ENCODE results near the gene KLF11. TPM values are rescaled to one million over a fixed set of nuclear protein-coding genes. Genes with fewer than 3 reads are reported as not detected.
A peak's percentile ranks its signal among the peaks of the same experiment; 100 is the strongest.

The KLF11 gene
- total RNA-seq, 2 experiments from 2014 or later = 26.7 to 29.6 TPM

DNA sequence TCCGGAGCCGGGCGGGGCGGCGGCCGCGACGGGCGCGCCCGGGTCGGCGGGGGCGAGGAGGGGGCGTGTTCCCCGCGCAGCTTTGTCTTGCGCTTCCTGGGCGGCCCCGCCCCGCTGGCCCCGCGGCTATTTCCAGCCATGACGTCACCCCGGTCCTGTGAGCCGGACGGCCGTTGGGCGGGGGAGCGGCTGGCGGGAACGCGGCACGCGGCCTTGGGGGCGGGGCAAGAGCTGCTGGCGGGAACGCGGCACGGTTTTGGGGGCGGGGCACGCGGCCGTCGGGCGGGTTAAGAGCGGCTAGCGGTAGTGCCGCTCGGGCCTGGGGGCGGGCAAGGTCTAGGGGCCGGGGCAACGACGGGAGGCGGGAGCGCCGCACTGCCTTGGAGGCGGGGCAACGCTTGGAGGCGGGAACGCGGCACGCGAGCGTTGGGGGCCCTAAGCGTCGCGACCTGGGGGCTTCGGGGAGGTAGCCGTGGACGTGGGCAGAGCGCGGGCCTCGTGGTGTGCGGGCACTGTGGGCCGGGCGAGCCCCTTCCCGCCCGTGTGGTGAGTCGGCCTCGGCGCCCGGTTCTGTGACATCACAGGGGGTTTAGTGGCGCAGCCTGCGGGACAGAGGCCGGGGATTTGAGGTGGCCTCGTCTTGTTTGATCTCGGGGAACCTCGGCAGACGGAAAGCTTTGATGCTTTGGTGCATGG is 704 bp downstream of the KLF11 start:
- H3K9me3 Mint-ChIP-seq = no peaks in the 10 kb centered on the region
- Histone ChIP-seq H3K27me3 (ENCODE audit: control insufficient read depth in 1 of 2, insufficient read depth in 2 of 2, low read length in 2 of 2) (no peaks in the 10 kb centered on the region), H3K9me3 (ENCODE audit: control insufficient read depth in 1 of 2, insufficient read depth in 1 of 2, low read length in 2 of 2) (no peaks in the 10 kb centered on the region), H3K36me3 (ENCODE audit: insufficient read depth, low read length) (peaks cover 11% of the 10 kb centered on the region), H3K4me3 (ENCODE audit: low read length) (peak overlapping the region; percentile 52), H3K4me1 (ENCODE audit: insufficient read depth, low read length) (peaks cover 29% of the 10 kb centered on the region), H3K27ac (ENCODE audit: low read depth in 1 of 2, low read length in 2 of 2) (peak overlapping the region; percentile 77 to 79)
- H3K36me3 Mint-ChIP-seq (ENCODE audit: low read depth) = peaks cover 32% of the 10 kb centered on the region
- peak; percentile 63 for ATAC-seq (ENCODE audit: poor library complexity)
- intact Hi-C loops (cut with DNase I, micrococcal nuclease) = loop anchor here in 1 of 2 experiments (2.0 to 10.0 kb wide), 6 partner anchors 91 to 1039 kb away; partner anchors contain the start of genes ADAM17, CPSF3, IAH1 and ITGB1BP1
- peak overlapping the region; percentile 81 for H3K4me3 Mint-ChIP-seq
- H3K4me1 Mint-ChIP-seq (ENCODE audit: low read depth) = peaks cover 31% of the 10 kb centered on the region
- H3K27ac Mint-ChIP-seq = peak overlapping the region; percentile 89
- ChIA-PET POLR2A (interaction anchor here (0.6 to 4.5 kb wide), 13 partner anchors 9 to 621 kb away, joined by 3 to 30 read pairs (median 7); partner anchors contain the start of genes ADAM17, HPCAL1, ITGB1BP1 and ODC1), CTCF (interaction anchor here (1.0 to 9.4 kb wide), 6 partner anchors 8 to 230 kb away, joined by 3 to 107 read pairs (median 6); partner anchors contain the start of gene TAF1B)
- DNase-seq = peak; percentile 79 to 97 (median 88)
- H3K27me3 Mint-ChIP-seq = no peaks in the 10 kb centered on the region
- TF ChIP-seq, protein P1, sequence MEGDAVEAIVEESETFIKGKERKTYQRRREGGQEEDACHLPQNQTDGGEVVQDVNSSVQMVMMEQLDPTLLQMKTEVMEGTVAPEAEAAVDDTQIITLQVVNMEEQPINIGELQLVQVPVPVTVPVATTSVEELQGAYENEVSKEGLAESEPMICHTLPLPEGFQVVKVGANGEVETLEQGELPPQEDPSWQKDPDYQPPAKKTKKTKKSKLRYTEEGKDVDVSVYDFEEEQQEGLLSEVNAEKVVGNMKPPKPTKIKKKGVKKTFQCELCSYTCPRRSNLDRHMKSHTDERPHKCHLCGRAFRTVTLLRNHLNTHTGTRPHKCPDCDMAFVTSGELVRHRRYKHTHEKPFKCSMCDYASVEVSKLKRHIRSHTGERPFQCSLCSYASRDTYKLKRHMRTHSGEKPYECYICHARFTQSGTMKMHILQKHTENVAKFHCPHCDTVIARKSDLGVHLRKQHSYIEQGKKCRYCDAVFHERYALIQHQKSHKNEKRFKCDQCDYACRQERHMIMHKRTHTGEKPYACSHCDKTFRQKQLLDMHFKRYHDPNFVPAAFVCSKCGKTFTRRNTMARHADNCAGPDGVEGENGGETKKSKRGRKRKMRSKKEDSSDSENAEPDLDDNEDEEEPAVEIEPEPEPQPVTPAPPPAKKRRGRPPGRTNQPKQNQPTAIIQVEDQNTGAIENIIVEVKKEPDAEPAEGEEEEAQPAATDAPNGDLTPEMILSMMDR (IDR thresholded peaks at IDR 0.05) = no peak

- peaks cover 15% of the 10 kb centered on the region for H3K36me3 ChIP-seq (ENCODE audit: insufficient read depth, low read length)
- intact Hi-C loops (cut with DNase I, micrococcal nuclease) = loop anchor here in 1 of 2 experiments (5.0 to 10.0 kb wide), 6 partner anchors 411 to 1041 kb away; partner anchors contain the start of genes ADAM17, CPSF3, IAH1 and ITGB1BP1
- H3K4me1 Mint-ChIP-seq (ENCODE audit: low read depth) = peaks cover 31% of the 10 kb centered on the region
- H3K4me1 ChIP-seq (ENCODE audit: insufficient read depth, low read length) = peaks cover 29% of the 10 kb centered on the region
- H3K36me3 Mint-ChIP-seq (ENCODE audit: low read depth) = peaks cover 37% of the 10 kb centered on the region
- no peak for DNase-seq
- no peak overlapping the region for H3K4me3 ChIP-seq (ENCODE audit: low read length)
- H3K27ac ChIP-seq (ENCODE audit: low read depth in 1 of 2, low read length in 2 of 2) = no peak overlapping the region
- TF ChIP-seq, protein P1 (IDR thresholded peaks at IDR 0.05) = no peak
- H3K9me3 ChIP-seq (ENCODE audit: control insufficient read depth in 1 of 2, insufficient read depth in 1 of 2, low read length in 2 of 2) = no peaks in the 10 kb centered on the region
- ChIA-PET POLR2A (interaction anchor here (4.5 kb wide), 1 partner anchor 61 kb away, joined by 30 read pairs; no protein-coding TSS in a partner anchor), CTCF (interaction anchor here (3.1 to 9.4 kb wide), 3 partner anchors 10 to 232 kb away, joined by 9 to 107 read pairs (median 42); no protein-coding TSS in a partner anchor)
- H3K27me3 ChIP-seq (ENCODE audit: control insufficient read depth in 1 of 2, insufficient read depth in 2 of 2, low read length in 2 of 2) = no peaks in the 10 kb centered on the region
- H3K4me3 Mint-ChIP-seq = peak overlapping the region; percentile 62
- peak overlapping the region; percentile 71 for H3K27ac Mint-ChIP-seq
- ATAC-seq (ENCODE audit: poor library complexity) = no peak
- H3K9me3 Mint-ChIP-seq = no peaks in the 10 kb centered on the region
- no peaks in the 10 kb centered on the region for H3K27me3 Mint-ChIP-seq
These were observed 2.4 kb downstream of the KLF11 start for GRCh38 chr2:10045561-10046355.

DNA sequence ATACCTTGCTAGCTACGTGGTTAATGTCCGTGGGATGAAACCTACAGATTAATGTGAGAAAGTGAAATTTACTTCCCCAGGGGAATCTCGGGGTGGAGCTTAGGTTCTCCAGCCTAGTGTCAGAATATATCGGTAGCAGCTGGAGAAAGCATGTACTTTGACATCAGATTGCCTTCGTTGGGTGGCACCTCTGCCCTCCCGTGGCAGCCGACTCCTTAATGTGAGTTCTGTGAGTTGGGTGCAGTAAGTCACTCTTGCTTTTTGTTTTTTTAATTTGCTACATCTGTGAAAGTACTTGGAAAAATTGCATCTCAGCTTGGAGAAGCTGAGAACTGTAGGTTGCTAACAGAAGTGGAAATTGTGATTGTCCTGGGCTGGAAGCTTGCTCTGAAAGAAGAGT is 3.6 kb downstream of the KLF11 start:
- peaks cover 38% of the 10 kb centered on the region for H3K36me3 Mint-ChIP-seq (ENCODE audit: low read depth)
- no peaks in the 10 kb centered on the region for H3K27me3 ChIP-seq (ENCODE audit: control insufficient read depth in 1 of 2, insufficient read depth in 2 of 2, low read length in 2 of 2)
- CTCF ChIA-PET = interaction anchor here (1.5 to 9.4 kb wide), 3 partner anchors 63 to 388 kb away, joined by 5 to 107 read pairs (median 42); no protein-coding TSS in a partner anchor
- peaks cover 15% of the 10 kb centered on the region for H3K36me3 ChIP-seq (ENCODE audit: insufficient read depth, low read length)
- H3K27ac ChIP-seq (ENCODE audit: low read depth in 1 of 2, low read length in 2 of 2) = no peak overlapping the region
- no peaks in the 10 kb centered on the region for H3K27me3 Mint-ChIP-seq
- DNase-seq (no peak), ATAC-seq (ENCODE audit: poor library complexity) (no peak)
- H3K9me3 ChIP-seq (ENCODE audit: control insufficient read depth in 1 of 2, insufficient read depth in 1 of 2, low read length in 2 of 2) = no peaks in the 10 kb centered on the region
- H3K4me3 Mint-ChIP-seq = no peak overlapping the region
- POLR2A ChIA-PET = interaction anchor here (0.7 to 3.0 kb wide), 3 partner anchors 62 to 232 kb away, joined by 3 to 26 read pairs (median 3); no protein-coding TSS in a partner anchor
- intact Hi-C loops (cut with DNase I, micrococcal nuclease) = loop anchor here in 1 of 2 experiments (5.0 to 10.0 kb wide), 6 partner anchors 412 to 1042 kb away; partner anchors contain the start of genes ADAM17, CPSF3, IAH1 and ITGB1BP1
- TF ChIP-seq, protein P1 (IDR thresholded peaks at IDR 0.05) = no peak
- no peaks in the 10 kb centered on the region for H3K9me3 Mint-ChIP-seq
- no peak overlapping the region for H3K4me3 ChIP-seq (ENCODE audit: low read length)
- peak overlapping the region; percentile 71 for H3K27ac Mint-ChIP-seq
- H3K4me1 Mint-ChIP-seq (ENCODE audit: low read depth) = peaks cover 31% of the 10 kb centered on the region
- peaks cover 29% of the 10 kb centered on the region for H3K4me1 ChIP-seq (ENCODE audit: insufficient read depth, low read length)

Data from CD4-positive, alpha-beta T cell (primary cell).